Mesenchymal stem cell (in vitro differentiated cells and primary cell): ENCODE measurements around the gene COL4A1.

Source experiments
- DNase-seq: peaks from one replicate; pipeline ENCODE4 v3.0.0-alpha.2; 2013
- H2AFZ ChIP-seq: one replicate; pipeline ENCODE4 v1.6.1; 2013; ENCODE audit warnings: low read depth, mild to moderate bottlenecking, control low read depth, inconsistent platforms, low read length, moderate library complexity
- H2AK5ac ChIP-seq: 2 replicates; pipeline ENCODE4 v1.6.1; 2013; ENCODE audit warnings: low read length, moderate library complexity, mild to moderate bottlenecking, inconsistent platforms; ENCODE audit not compliant: severe bottlenecking
- H2BK120ac ChIP-seq: one replicate; pipeline ENCODE4 v1.6.1; 2013; ENCODE audit warnings: low read depth, mild to moderate bottlenecking, inconsistent platforms, low read length, moderate library complexity
- H2BK12ac ChIP-seq, 2 experiments: one replicate each; pipeline ENCODE4 v1.6.1; 2013; ENCODE audit warnings: inconsistent platforms in 2 of 2, low read length in 2 of 2, mild to moderate bottlenecking in 2 of 2, moderate library complexity in 2 of 2, control low read depth in 1 of 2
- H2BK15ac ChIP-seq: one replicate; pipeline ENCODE4 v1.6.1; 2013; ENCODE audit warnings: mild to moderate bottlenecking, low read depth, inconsistent platforms; ENCODE audit not compliant: poor library complexity, severe bottlenecking
- H2BK5ac ChIP-seq: 2 replicates; pipeline ENCODE4 v1.6.1; 2013; ENCODE audit warnings: low read depth, mild to moderate bottlenecking, low read length, control low read depth, inconsistent platforms; ENCODE audit not compliant: poor library complexity, severe bottlenecking
- H3K14ac ChIP-seq, 2 experiments: one replicate each; pipeline ENCODE4 v1.6.1; 2013; ENCODE audit warnings: inconsistent platforms in 2 of 2, low read length in 2 of 2, control low read depth in 1 of 2, mild to moderate bottlenecking in 1 of 2, moderate library complexity in 1 of 2
- H3K18ac ChIP-seq, 2 experiments: one replicate each; pipeline ENCODE4 v1.6.1; 2013; ENCODE audit warnings: inconsistent platforms in 2 of 2, low read length in 2 of 2, control low read depth in 1 of 2, low read depth in 1 of 2, mild to moderate bottlenecking in 1 of 2
- H3K23ac ChIP-seq, 2 experiments: one replicate each; pipeline ENCODE4 v1.6.1; 2013; ENCODE audit warnings: inconsistent platforms in 2 of 2, low read length in 2 of 2, mild to moderate bottlenecking in 2 of 2, moderate library complexity in 2 of 2, control low read depth in 1 of 2
- H3K27ac ChIP-seq: 2 replicates; pipeline ENCODE4 v1.5.1; 2013; ENCODE audit warnings: mild to moderate bottlenecking, moderate library complexity, low read length, control low read depth, inconsistent platforms; ENCODE audit not compliant: poor library complexity, severe bottlenecking
- H3K27me3 ChIP-seq, 2 experiments: 2 replicates each; pipeline versions ENCODE4 v1.6.1 to v1.7.0; 2013; ENCODE audit warnings: low read length in 2 of 2, mild to moderate bottlenecking in 2 of 2, moderate library complexity in 2 of 2, control low read depth in 1 of 2, inconsistent platforms in 1 of 2; ENCODE audit not compliant: control insufficient read depth in 1 of 2, insufficient read depth in 1 of 2
- H3K36me3 ChIP-seq, 2 experiments: 2 replicates each; pipeline versions ENCODE4 v1.6.1 to v1.7.0; 2013; ENCODE audit warnings: low read length in 2 of 2, control low read depth in 1 of 2, inconsistent platforms in 1 of 2, low read depth in 1 of 2, mild to moderate bottlenecking in 1 of 2; ENCODE audit not compliant: insufficient read depth in 2 of 2, control insufficient read depth in 1 of 2
- H3K4ac ChIP-seq, 2 experiments: one replicate each; pipeline ENCODE4 v1.6.1; 2013; ENCODE audit warnings: inconsistent platforms in 2 of 2, low read length in 2 of 2, mild to moderate bottlenecking in 2 of 2, moderate library complexity in 2 of 2, control low read depth in 1 of 2, low read depth in 1 of 2
- H3K4me1 ChIP-seq: 2 replicates; pipeline ENCODE4 v1.6.1; 2013; ENCODE audit warnings: low read depth, low read length, control low read depth; ENCODE audit not compliant: control insufficient read depth, insufficient read depth
- H3K4me2 ChIP-seq: 2 replicates; pipeline ENCODE4 v1.6.1; 2013; ENCODE audit warnings: low read length, mild to moderate bottlenecking, inconsistent platforms; ENCODE audit not compliant: poor library complexity, severe bottlenecking
- H3K4me3 ChIP-seq, 2 experiments: 2 replicates each; pipeline versions ENCODE4 v1.5.1 to v1.7.0; 2013; ENCODE audit warnings: low read length in 2 of 2, mild to moderate bottlenecking in 2 of 2, control low read depth in 1 of 2, low read depth in 1 of 2; ENCODE audit not compliant: insufficient read depth in 1 of 2
- H3K79me1 ChIP-seq: replicated peaks from 2 replicates; pipeline ENCODE4 v1.6.1; 2013; ENCODE audit warnings: mild to moderate bottlenecking, control low read depth, low read length, inconsistent platforms; ENCODE audit not compliant: poor library complexity, severe bottlenecking
- H3K9ac ChIP-seq: 2 replicates; pipeline ENCODE4 v1.7.0; 2013; ENCODE audit warnings: mild to moderate bottlenecking, low read length, moderate library complexity
- H3K9me3 ChIP-seq: 2 replicates; pipeline ENCODE4 v1.7.0; 2013; ENCODE audit warnings: mild to moderate bottlenecking, low read length; ENCODE audit not compliant: control insufficient read depth
- H4K8ac ChIP-seq: one replicate; pipeline ENCODE4 v1.6.1; 2013; ENCODE audit warnings: inconsistent platforms, mild to moderate bottlenecking, low read length, moderate library complexity
- H4K91ac ChIP-seq: one replicate; pipeline ENCODE4 v1.6.1; 2013; ENCODE audit warnings: mild to moderate bottlenecking, low read length, inconsistent platforms
- WGBS: methylation state at CpG from one replicate; pipeline ENCODE4 v1.1.7; 2013; ENCODE audit warnings: mixed read lengths; 5-methylcytosine and 5-hydroxymethylcytosine counted together

Gene COL4A1

DNA sequence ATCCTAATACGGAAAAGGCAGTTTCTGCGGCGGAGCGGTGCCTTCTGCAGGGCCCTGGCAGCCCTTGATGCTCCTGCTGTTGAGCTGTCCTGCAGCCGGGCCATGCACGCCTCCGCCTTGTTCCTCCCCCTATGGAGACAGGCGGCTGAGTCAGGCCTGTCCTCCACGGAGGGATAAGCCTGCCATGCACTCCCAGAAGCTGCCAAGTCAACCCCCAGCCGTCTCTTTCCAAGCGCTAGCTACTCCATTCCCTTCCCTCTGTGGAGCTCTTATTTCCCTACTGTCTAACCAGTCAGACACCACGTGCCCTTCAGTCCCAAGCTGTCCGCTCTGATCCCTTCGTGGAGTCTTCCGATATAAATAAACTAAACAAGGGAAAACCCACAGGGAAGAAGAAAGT lies 197.0 kb downstream of the COL4A1 start:
- H2AK5ac ChIP-seq: no peak overlapping the region

DNA sequence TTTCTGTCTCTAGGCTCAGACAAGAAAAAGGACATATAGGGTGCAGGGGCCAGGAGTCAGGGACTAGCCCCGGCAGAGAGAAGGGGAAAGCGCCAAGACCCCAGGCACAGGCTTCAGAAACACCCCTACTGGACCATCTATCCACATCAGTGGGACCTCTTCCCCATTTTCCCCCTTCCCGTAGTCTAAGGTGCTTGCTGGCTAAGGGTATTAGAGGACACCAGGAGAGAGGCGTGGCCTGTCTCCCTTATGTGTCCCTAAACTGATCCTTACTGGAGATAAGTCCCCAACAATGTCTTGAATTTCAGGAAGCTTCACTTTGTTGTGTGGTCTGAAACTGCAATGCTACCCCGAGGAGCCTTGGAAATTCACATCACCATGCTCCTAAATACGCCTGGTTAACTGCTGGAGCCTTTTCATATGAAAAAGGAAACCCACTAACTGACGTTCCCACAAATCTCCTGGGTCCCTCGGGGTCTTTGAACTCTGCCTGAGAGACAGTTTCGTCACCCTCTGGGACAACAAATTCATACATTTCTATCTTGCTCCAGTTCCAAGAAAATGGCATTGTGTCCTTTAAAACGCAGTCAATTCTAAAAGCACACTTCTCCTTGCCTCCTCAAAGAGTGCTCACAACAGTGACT lies 197.7 kb downstream of the COL4A1 start:
- Histone ChIP-seq H3K4me3 (peak overlapping the region in 1 of 2 experiments; percentile 39), H3K36me3 (no peaks in the 10 kb centered on the region), H2AFZ (no peak overlapping the region), H3K4me2 (no peak overlapping the region), H4K8ac (no peak overlapping the region), H3K4me1 (peaks cover 22% of the 10 kb centered on the region), H4K91ac (no peak overlapping the region), H3K4ac (peak overlapping the region in 1 of 2 experiments; percentile 54), H2BK120ac (no peak overlapping the region), H2BK5ac (no peak overlapping the region), H3K79me1 (no peaks in the 10 kb centered on the region), H2BK12ac (peak overlapping the region in 1 of 2 experiments; percentile 84), H3K9me3 (no peaks in the 10 kb centered on the region), H3K27ac (no peak overlapping the region), H3K14ac (no peak overlapping the region), H2BK15ac (no peak overlapping the region), H3K27me3 (no peaks in the 10 kb centered on the region), H3K23ac (no peak overlapping the region), H2AK5ac (peak overlapping the region; percentile 27), H3K9ac (peak overlapping the region; percentile 20), H3K18ac (peak overlapping the region in 1 of 2 experiments; percentile 32)
- 73% methylated on average over 9 of the region's 10 CpGs for WGBS
- no peak for DNase-seq

More for the DNA sequence above, 197.0 kb downstream of the COL4A1 start:
- no peak overlapping the region for H2BK5ac ChIP-seq
- H3K14ac ChIP-seq: no peak overlapping the region
- no peaks in the 10 kb centered on the region for H3K79me1 ChIP-seq
- no peak overlapping the region for H2BK120ac ChIP-seq
- H3K9ac ChIP-seq: peak overlapping the region; percentile 51
- H3K4me2 ChIP-seq: no peak overlapping the region
- no peak overlapping the region for H2AFZ ChIP-seq
- H3K18ac ChIP-seq: no peak overlapping the region
- DNase-seq: peak; percentile 91
- H3K27ac ChIP-seq: no peak overlapping the region
- no peak overlapping the region for H4K8ac ChIP-seq
- H3K27me3 ChIP-seq: no peaks in the 10 kb centered on the region
- H2BK15ac ChIP-seq: no peak overlapping the region
- H3K4me1 ChIP-seq: peaks cover 22% of the 10 kb centered on the region
- H3K23ac ChIP-seq: no peak overlapping the region
- no peaks in the 10 kb centered on the region for H3K36me3 ChIP-seq
- no peaks in the 10 kb centered on the region for H3K9me3 ChIP-seq
- H4K91ac ChIP-seq: no peak overlapping the region
- no peak overlapping the region for H3K4ac ChIP-seq
- H2BK12ac ChIP-seq: no peak overlapping the region
- peak overlapping the region in 1 of 2 experiments; percentile 39 for H3K4me3 ChIP-seq
- 41% methylated on average over 15 of the region's 15 CpGs for WGBS

DNA sequence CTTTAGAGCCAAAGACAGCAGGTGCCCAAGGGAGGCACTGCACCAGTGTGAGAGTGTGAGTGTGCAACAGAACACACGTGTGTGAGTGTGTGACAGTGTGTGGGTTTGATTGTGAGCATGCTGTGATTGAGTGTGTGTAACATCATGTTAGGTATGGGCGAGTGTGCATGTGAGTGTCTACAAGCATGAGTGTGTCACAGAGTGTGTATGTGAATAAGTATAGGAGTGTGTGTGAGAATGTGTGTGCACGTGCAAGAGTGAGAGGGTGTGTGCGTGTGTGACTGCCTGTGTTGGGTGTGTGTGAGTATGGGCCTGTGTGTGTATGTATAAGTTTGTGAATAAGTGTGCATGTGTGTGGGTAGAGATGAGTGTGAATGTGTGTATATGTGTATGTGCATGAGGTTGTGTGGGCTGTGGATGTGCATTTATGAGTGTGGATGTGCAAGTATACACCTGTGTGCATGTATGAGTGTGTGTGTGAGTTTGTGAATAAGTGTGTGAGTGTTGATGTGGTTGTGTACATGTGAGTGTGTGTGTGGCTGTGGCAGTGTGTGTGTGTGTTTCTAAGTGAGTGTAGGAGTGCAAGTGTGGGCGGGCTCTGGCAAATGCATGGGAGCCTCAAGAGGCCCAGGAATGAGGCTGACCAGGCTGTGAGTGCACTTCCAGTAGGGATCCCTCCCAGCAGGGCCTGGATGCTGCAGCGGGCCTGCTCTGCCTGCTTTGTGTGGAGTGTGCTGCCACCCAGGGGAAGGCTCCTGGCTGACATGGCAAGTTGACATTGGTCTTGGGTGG lies 198.4 kb downstream of the COL4A1 start:
- H3K4me3 ChIP-seq: no peak overlapping the region
- no peak overlapping the region for H3K9ac ChIP-seq
- no peaks in the 10 kb centered on the region for H3K9me3 ChIP-seq
- H2BK120ac ChIP-seq: no peak overlapping the region
- H4K91ac ChIP-seq: peak overlapping the region; percentile 49
- DNase-seq: peak; percentile 87
- H2AK5ac ChIP-seq: no peak overlapping the region
- peak overlapping the region in 1 of 2 experiments; percentile 57 for H3K14ac ChIP-seq
- peaks cover 15% of the 10 kb centered on the region for H3K4me1 ChIP-seq
- no peak overlapping the region for H3K4me2 ChIP-seq
- peak overlapping the region; percentile 52 for H4K8ac ChIP-seq
- no peak overlapping the region for H2BK5ac ChIP-seq
- peak overlapping the region; percentile 33 to 76 for H2BK12ac ChIP-seq
- H2AFZ ChIP-seq: no peak overlapping the region
- no peaks in the 10 kb centered on the region for H3K36me3 ChIP-seq
- 67% methylated on average over 6 of the region's 6 CpGs for WGBS
- H2BK15ac ChIP-seq: no peak overlapping the region
- no peak overlapping the region for H3K23ac ChIP-seq
- H3K18ac ChIP-seq: peak overlapping the region in 1 of 2 experiments; percentile 43
- H3K27ac ChIP-seq: no peak overlapping the region
- no peaks in the 10 kb centered on the region for H3K27me3 ChIP-seq
- H3K4ac ChIP-seq: no peak overlapping the region
- H3K79me1 ChIP-seq: no peaks in the 10 kb centered on the region
